Activated T-cell treated with anti-CD3 and anti-CD28 coated beads, Interleukin-2, amount 50 U/mL, for 4 hours (primary cell): ENCODE results near the gene TLE1. TPM values are rescaled to one million over a fixed set of nuclear protein-coding genes. Genes with fewer than 3 reads are reported as not detected.
"Not testable (repeated sequence)": the region's sequence is repeated elsewhere in the genome, so short reads cannot be mapped to it uniquely, and the experiment has no call there.

Experiments
- ATAC-seq, 2 donors: fragments of 200-7000 bp; cut with Tn5 transposase; one replicate each; pipeline ENCODE4 v1.10.0; 2021
- DNase-seq: peaks from one replicate; pipeline ENCODE4 v3.0.0-alpha.2; 2020
- H3K27me3 Mint-ChIP-seq: one replicate; pipeline ENCODE4 v1.8.0; 2021; ENCODE audit warnings: low read depth, mixed read lengths
- H3K36me3 Mint-ChIP-seq: one replicate; pipeline ENCODE4 v1.8.0; 2022; ENCODE audit warnings: mixed read lengths; ENCODE audit not compliant: insufficient read depth
- H3K4me1 Mint-ChIP-seq: one replicate; pipeline ENCODE4 v1.8.0; 2021; ENCODE audit warnings: low read depth, mixed read lengths
- H3K4me3 Mint-ChIP-seq: one replicate; pipeline ENCODE4 v1.8.0; 2021; ENCODE audit warnings: mild to moderate bottlenecking, moderate library complexity, mixed read lengths
- H3K9me3 Mint-ChIP-seq: one replicate; pipeline ENCODE4 v1.8.0; 2021; ENCODE audit warnings: mixed read lengths
- total RNA-seq, 3 donors: library from RNA; stranded (reverse); gene quantifications; one replicate each; pipeline ENCODE4 v1.2.1, GENCODE V29; 2021

TLE1 gene
- total RNA-seq, result under 1 TPM; 0.35 to 0.55 (median 0.49) TPM

- no peaks in the 10 kb centered on the region for H3K36me3 Mint-ChIP-seq
- peak within 1 kb of the TSS; percentile 83 for H3K4me3 Mint-ChIP-seq
- H3K9me3 Mint-ChIP-seq, result no peaks in the 10 kb centered on the region
- H3K4me1 Mint-ChIP-seq, result peaks cover 12% of the 10 kb centered on the region
- H3K27me3 Mint-ChIP-seq, result peaks cover 11% of the 10 kb centered on the region
- peak; percentile 82 to 84 for ATAC-seq
- peak; percentile 73 for DNase-seq
Observed at GRCh38 chr9:81689343-81690175, at the start of gene TLE1. TSS of gene TLE1 (minus strand) at chr9:81689547. CDS start at chr9:81688240, 1,307 bp downstream.

- no peak for DNase-seq
- H3K9me3 Mint-ChIP-seq, result peaks cover 19% of the 10 kb centered on the region
- H3K4me1 Mint-ChIP-seq, result no peaks in the 10 kb centered on the region
- no peaks in the 10 kb centered on the region for H3K36me3 Mint-ChIP-seq
- H3K4me3 Mint-ChIP-seq, result no peak overlapping the region
- no peak for ATAC-seq
- H3K27me3 Mint-ChIP-seq, result no peaks in the 10 kb centered on the region
Observed at GRCh38 chr9:81737871-81738507, 48.6 kb upstream of the TLE1 start.

GRCh38 chr9:81730498-81730897, 41.2 kb upstream of the TLE1 start:
- H3K27me3 Mint-ChIP-seq, H3K36me3 Mint-ChIP-seq, ATAC-seq, H3K4me1 Mint-ChIP-seq, H3K4me3 Mint-ChIP-seq, H3K9me3 Mint-ChIP-seq, DNase-seq: not testable (repeated sequence)

GRCh38 chr9:81729135-81729534, 39.8 kb upstream of the TLE1 start:
- Mint-ChIP-seq H3K9me3 (no peaks in the 10 kb centered on the region), H3K4me3 (no peak overlapping the region), H3K4me1 (no peaks in the 10 kb centered on the region), H3K27me3 (no peaks in the 10 kb centered on the region), H3K36me3 (no peaks in the 10 kb centered on the region)
- DNase-seq (no peak), ATAC-seq (no peak)

DNA sequence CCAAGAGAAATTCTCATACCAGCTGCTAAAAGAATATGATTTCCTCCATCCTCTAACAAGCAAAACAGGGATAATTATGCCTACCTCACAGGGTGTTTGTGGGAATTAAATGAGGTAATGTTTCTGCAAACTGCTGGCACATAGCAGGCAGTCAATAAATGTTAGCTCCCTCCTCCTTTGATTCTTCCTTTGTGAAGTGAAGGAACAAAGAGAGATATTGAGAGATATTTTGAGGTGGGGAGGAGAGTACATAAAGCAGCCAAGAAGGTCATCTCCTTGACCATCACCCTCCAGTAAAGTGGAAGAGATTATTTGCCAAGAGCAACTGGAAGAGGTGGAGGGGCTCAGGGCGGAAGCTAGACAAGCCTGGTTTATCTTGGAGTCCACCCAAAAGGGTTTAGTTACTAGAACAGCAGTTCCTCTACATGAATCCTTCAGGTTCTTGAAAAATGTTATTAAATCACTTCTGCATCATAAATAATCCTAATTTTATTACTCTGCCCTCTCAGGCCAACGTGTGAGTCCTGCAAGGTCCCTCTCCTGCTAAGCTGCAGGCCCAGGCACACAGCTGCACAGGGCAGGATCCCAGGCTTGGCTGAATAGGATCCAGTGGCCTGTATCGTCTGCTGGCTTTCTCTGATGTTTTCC, 35.0 kb upstream of the TLE1 start:
- no peak overlapping the region for H3K4me3 Mint-ChIP-seq
- ATAC-seq, result no peak
- peaks cover 4% of the 10 kb centered on the region for H3K9me3 Mint-ChIP-seq
- H3K36me3 Mint-ChIP-seq, result no peaks in the 10 kb centered on the region
- no peaks in the 10 kb centered on the region for H3K27me3 Mint-ChIP-seq
- DNase-seq, result no peak
- H3K4me1 Mint-ChIP-seq, result no peaks in the 10 kb centered on the region

GRCh38 chr9:81722277-81722676, 32.9 kb upstream of the TLE1 start:
- no peaks in the 10 kb centered on the region for H3K4me1 Mint-ChIP-seq
- H3K36me3 Mint-ChIP-seq, result no peaks in the 10 kb centered on the region
- no peak overlapping the region for H3K4me3 Mint-ChIP-seq
- ATAC-seq, result no peak
- peaks cover 7% of the 10 kb centered on the region for H3K9me3 Mint-ChIP-seq
- DNase-seq, result no peak
- no peaks in the 10 kb centered on the region for H3K27me3 Mint-ChIP-seq

DNA sequence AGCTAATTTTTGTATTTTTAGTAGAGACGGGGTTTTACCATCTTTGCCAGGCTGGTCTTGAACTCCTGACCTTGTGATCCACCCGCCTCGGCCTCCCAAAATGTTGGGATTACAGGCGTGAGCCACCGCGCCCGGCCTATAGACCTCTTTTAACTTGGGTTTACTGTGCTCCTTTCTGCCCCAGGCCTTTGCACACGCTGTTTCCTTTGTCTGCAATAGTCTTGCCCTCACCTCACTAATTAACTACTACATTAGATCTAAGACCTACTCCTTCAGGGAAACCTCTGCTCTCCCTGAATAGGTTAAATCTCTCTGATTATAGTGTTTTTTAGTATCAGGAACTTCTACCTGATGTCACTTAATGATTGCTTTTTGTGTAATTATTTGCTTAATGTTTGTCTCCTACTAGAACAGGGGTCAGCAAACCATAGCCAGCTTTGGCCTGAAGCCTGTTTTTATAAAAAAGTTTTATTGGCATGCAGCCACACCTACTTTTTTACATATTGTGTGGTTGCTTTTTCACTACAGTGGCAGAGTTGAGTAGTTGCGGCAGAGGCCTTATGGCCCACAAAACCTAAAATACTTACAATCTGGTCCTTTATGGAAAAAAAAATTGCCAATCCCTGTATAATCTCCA, 31.2 kb upstream of the TLE1 start:
- DNase-seq, result no peak
- Mint-ChIP-seq H3K4me3 (no peak overlapping the region), H3K27me3 (no peaks in the 10 kb centered on the region), H3K4me1 (no peaks in the 10 kb centered on the region), H3K36me3 (no peaks in the 10 kb centered on the region), H3K9me3 (peaks cover 7% of the 10 kb centered on the region)
- no peak for ATAC-seq

- H3K27me3 Mint-ChIP-seq, result no peaks in the 10 kb centered on the region
- H3K9me3 Mint-ChIP-seq, result peaks cover 7% of the 10 kb centered on the region
- H3K4me3 Mint-ChIP-seq, result no peak overlapping the region
- no peaks in the 10 kb centered on the region for H3K36me3 Mint-ChIP-seq
- DNase-seq, result no peak
- H3K4me1 Mint-ChIP-seq, result no peaks in the 10 kb centered on the region
- ATAC-seq, result no peak
Observed at GRCh38 chr9:81719972-81720371, 30.6 kb upstream of the TLE1 start.

DNA sequence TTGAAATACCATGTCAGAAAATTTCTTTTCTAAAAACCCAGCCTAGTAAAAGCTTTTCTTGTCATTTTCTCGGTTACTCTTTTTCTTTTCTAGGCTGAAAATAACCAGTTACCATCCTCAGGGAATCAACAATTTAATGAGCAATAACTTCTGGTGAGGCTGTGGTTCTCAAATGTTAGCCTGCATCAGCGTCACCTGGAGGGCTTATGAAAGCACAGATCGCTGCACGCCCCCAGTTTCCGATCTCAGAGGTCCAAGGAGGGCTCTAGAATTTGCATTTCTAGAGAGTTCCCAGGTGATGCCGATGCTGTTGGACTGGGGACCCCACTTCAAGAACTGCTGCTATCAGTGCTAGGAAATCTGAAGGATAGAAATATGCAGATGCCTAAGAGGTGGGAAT, 28.9 kb upstream of the TLE1 start:
- H3K36me3 Mint-ChIP-seq, result no peaks in the 10 kb centered on the region
- H3K27me3 Mint-ChIP-seq, result no peaks in the 10 kb centered on the region
- ATAC-seq, result no peak
- H3K9me3 Mint-ChIP-seq, result peaks cover 7% of the 10 kb centered on the region
- no peaks in the 10 kb centered on the region for H3K4me1 Mint-ChIP-seq
- DNase-seq, result no peak
- H3K4me3 Mint-ChIP-seq, result no peak overlapping the region

- H3K27me3 Mint-ChIP-seq, result no peaks in the 10 kb centered on the region
- H3K9me3 Mint-ChIP-seq, result peaks cover 7% of the 10 kb centered on the region
- DNase-seq (no peak), ATAC-seq (no peak)
- H3K4me1 Mint-ChIP-seq, result no peaks in the 10 kb centered on the region
- no peaks in the 10 kb centered on the region for H3K36me3 Mint-ChIP-seq
- H3K4me3 Mint-ChIP-seq, result no peak overlapping the region
Observed at GRCh38 chr9:81717747-81718077, 28.4 kb upstream of the TLE1 start.

- Mint-ChIP-seq H3K4me1 (no peaks in the 10 kb centered on the region), H3K9me3 (peaks cover 7% of the 10 kb centered on the region), H3K4me3 (no peak overlapping the region), H3K36me3 (no peaks in the 10 kb centered on the region), H3K27me3 (no peaks in the 10 kb centered on the region)
- no peak for ATAC-seq
- no peak for DNase-seq
Observed at GRCh38 chr9:81717061-81717746, 27.9 kb upstream of the TLE1 start.

GRCh38 chr9:81716409-81716808, 27.1 kb upstream of the TLE1 start:
- H3K9me3 Mint-ChIP-seq, result peaks cover 4% of the 10 kb centered on the region
- no peaks in the 10 kb centered on the region for H3K36me3 Mint-ChIP-seq
- no peaks in the 10 kb centered on the region for H3K27me3 Mint-ChIP-seq
- DNase-seq (no peak), ATAC-seq (no peak)
- H3K4me3 Mint-ChIP-seq, result no peak overlapping the region
- H3K4me1 Mint-ChIP-seq, result no peaks in the 10 kb centered on the region

GRCh38 chr9:81705578-81705977, 16.2 kb upstream of the TLE1 start:
- Mint-ChIP-seq H3K9me3 (no peaks in the 10 kb centered on the region), H3K36me3 (no peaks in the 10 kb centered on the region), H3K4me3 (no peak overlapping the region), H3K27me3 (no peaks in the 10 kb centered on the region), H3K4me1 (no peaks in the 10 kb centered on the region)
- ATAC-seq (no peak), DNase-seq (no peak)

DNA sequence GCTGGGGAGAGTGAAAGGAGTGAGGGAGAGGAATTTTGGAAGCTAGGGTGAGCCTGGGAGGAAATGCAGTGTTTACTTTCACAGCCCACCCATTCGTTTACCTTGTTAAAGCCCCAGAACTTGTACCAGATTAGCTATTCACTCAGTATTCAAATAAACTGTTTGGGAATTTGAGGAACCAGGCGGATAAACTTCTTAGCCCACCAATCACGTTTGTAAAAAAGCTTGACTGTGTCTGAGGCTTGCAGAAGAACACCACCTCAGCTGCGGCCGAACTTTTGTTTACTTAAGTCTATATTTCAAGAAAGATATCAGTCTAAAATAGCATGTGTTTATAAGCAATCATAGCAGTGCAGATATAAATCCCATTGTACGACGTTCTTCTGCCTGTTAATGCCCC, 5.2 kb upstream of the TLE1 start:
- Mint-ChIP-seq H3K27me3 (peaks cover 9% of the 10 kb centered on the region), H3K9me3 (no peaks in the 10 kb centered on the region), H3K36me3 (no peaks in the 10 kb centered on the region), H3K4me1 (peaks cover 7% of the 10 kb centered on the region), H3K4me3 (no peak overlapping the region)
- DNase-seq (no peak), ATAC-seq (no peak)
